Esophagus squamous epithelium (tissue), 5 donors: Measurements from ENCODE around the gene ZSCAN31. TPM values are rescaled to one million over a fixed set of nuclear protein-coding genes. Genes with fewer than 3 reads are reported as not detected.
A peak's percentile ranks its signal among the peaks of the same experiment; 100 is the strongest.

Experiments
- DNase-seq: peaks from one replicate; lab custom pipeline; 2025; lab: John Stamatoyannopoulos, UW
- H3K27ac ChIP-seq, 4 donors: fragments of 200-600 bp; sonication (generic); one replicate each; pipeline ENCODE4 v1.5.1; 2016 to 2019; ENCODE audit warnings: mild to moderate bottlenecking in 1 of 4
- H3K27me3 ChIP-seq, 4 donors: fragments of 200-600 bp; sonication (generic); 1 replicate in 3 of 4; 2 replicates in 1 of 4; pipeline versions ENCODE4 v1.5.1 to v1.6.0; 2017 to 2021; ENCODE audit warnings: antibody characterized with exemption in 1 of 4
- H3K36me3 ChIP-seq, 3 donors: fragments of 200-600 bp; sonication (generic); one replicate each; pipeline ENCODE4 v1.5.1; 2016 to 2019
- H3K4me1 ChIP-seq, 3 donors: fragments of 200-600 bp; sonication (generic); one replicate each; pipeline ENCODE4 v1.5.1; 2017 to 2019
- H3K4me3 ChIP-seq, 4 donors: fragments of 200-600 bp; sonication (generic); 1 replicate in 3 of 4; 2 replicates in 1 of 4; pipeline ENCODE4 v1.5.1; 2016 to 2019; ENCODE audit warnings: mild to moderate bottlenecking in 2 of 4, moderate library complexity in 1 of 4
- H3K9me3 ChIP-seq, 3 donors: fragments of 200-600 bp; sonication (generic); one replicate each; pipeline ENCODE4 v1.5.1; 2016 to 2019
- CTCF ChIP-seq, 6 experiments: fragments of 450-650 bp in 4 of 6; fragments of 200-600 bp in 2 of 6; sonication (generic) in 2 of 6; IDR thresholded peaks; one replicate each; pipeline ENCODE4 v1.5.1; 2016 to 2019; ENCODE audit warnings: antibody characterized with exemption in 6 of 6, mild to moderate bottlenecking in 4 of 6, moderate library complexity in 4 of 6
- POLR2A ChIP-seq, 4 donors: fragments of 450-650 bp; IDR thresholded peaks; one replicate each; pipeline ENCODE4 v1.6.1; 2017; ENCODE audit warnings: antibody characterized with exemption in 4 of 4, mild to moderate bottlenecking in 4 of 4, moderate library complexity in 3 of 4
- WGBS, 2 donors: methylation state at CpG; one replicate each; pipeline ENCODE4 v1.1.5; 2018; 5-methylcytosine and 5-hydroxymethylcytosine counted together
- intact Hi-C: fragments of 100-400 bp; cut with DNase I; formaldehyde crosslinking; loops from one replicate; pipeline ENCODE4 v1.15.0; 2022
- total RNA-seq, 4 donors: library from RNA; depleted of rRNA; stranded (reverse); fragments of >200 nt; gene quantifications; one replicate each; pipeline ENCODE4 v1.1.0, GENCODE V29; 2016
- donor health status: DM: yes; HTN: yes; CAD: no.

The ZSCAN31 gene
- total RNA-seq, 4 donors from 2014 or later: 11.6 to 59.9 (median 19.4) TPM

GRCh38 chr6:28335040-28335563 lies 846 bp downstream of the ZSCAN31 start:
- H3K9me3 ChIP-seq: no peaks in the 10 kb centered on the region
- TF ChIP-seq POLR2A (IDR thresholded peaks at IDR 0.05): peak in 1 of 4 donors; percentile 18
- no peak for TF ChIP-seq CTCF (IDR thresholded peaks at IDR 0.05)
- 39 to 52% methylated on average over 11 to 12 of the region's 12 CpGs for WGBS, 2 donors
- H3K36me3 ChIP-seq: no peaks in the 10 kb centered on the region
- intact Hi-C loops: no loop called here
- peak overlapping the region; percentile 87 to 99 (median 95) for H3K27ac ChIP-seq
- no peaks in the 10 kb centered on the region for H3K27me3 ChIP-seq
- H3K4me1 ChIP-seq: peaks cover 0 to 21% (median 11%) of the 10 kb centered on the region in 3 donors
- H3K4me3 ChIP-seq: peak overlapping the region; percentile 50 to 84 (median 59)
- DNase-seq: no peak

GRCh38 chr6:28334286-28335039 lies 1.5 kb downstream of the ZSCAN31 start:
- WGBS, 2 donors: 82 to 89% methylated on average over 7 of the region's 7 CpGs
- H3K4me3 ChIP-seq: peak overlapping the region in 2 of 4 donors; percentile 63 to 84
- peaks cover 0 to 21% (median 11%) of the 10 kb centered on the region in 3 donors for H3K4me1 ChIP-seq
- no peaks in the 10 kb centered on the region for H3K27me3 ChIP-seq
- H3K27ac ChIP-seq: peak overlapping the region in 3 of 4 donors; percentile 95 to 99 (median 95)
- intact Hi-C loops: no loop called here
- H3K9me3 ChIP-seq: no peaks in the 10 kb centered on the region
- DNase-seq: no peak
- TF ChIP-seq POLR2A (IDR thresholded peaks at IDR 0.05) (no peak), CTCF (IDR thresholded peaks at IDR 0.05) (no peak)
- peaks cover 0 to 1% (median 0%) of the 10 kb centered on the region in 3 donors for H3K36me3 ChIP-seq

- H3K4me1 ChIP-seq: peaks cover 0 to 21% (median 11%) of the 10 kb centered on the region in 3 donors
- intact Hi-C loops: no loop called here
- no peak for DNase-seq
- 81 to 84% methylated on average over 1 of the region's 1 CpG for WGBS, 2 donors
- TF ChIP-seq POLR2A (IDR thresholded peaks at IDR 0.05) (no peak), CTCF (IDR thresholded peaks at IDR 0.05) (no peak)
- no peaks in the 10 kb centered on the region for H3K27me3 ChIP-seq
- no peak overlapping the region for H3K27ac ChIP-seq
- no peak overlapping the region for H3K4me3 ChIP-seq
- peaks cover 0 to 5% (median 0%) of the 10 kb centered on the region in 3 donors for H3K9me3 ChIP-seq
- H3K36me3 ChIP-seq: peaks cover 0 to 10% (median 0%) of the 10 kb centered on the region in 3 donors
Observed at GRCh38 chr6:28333599-28334018, 2.3 kb downstream of the ZSCAN31 start.

- DNase-seq: no peak
- WGBS, 2 donors: 88 to 97% methylated on average over 2 of the region's 2 CpGs
- Histone ChIP-seq H3K4me1 (peaks cover 0 to 21% (median 11%) of the 10 kb centered on the region in 3 donors), H3K36me3 (peaks cover 0 to 13% (median 0%) of the 10 kb centered on the region in 3 donors), H3K4me3 (no peak overlapping the region), H3K27me3 (no peaks in the 10 kb centered on the region), H3K9me3 (peaks cover 0 to 9% (median 3%) of the 10 kb centered on the region in 3 donors), H3K27ac (no peak overlapping the region)
- TF ChIP-seq CTCF (IDR thresholded peaks at IDR 0.05): no peak
- no peak for TF ChIP-seq POLR2A (IDR thresholded peaks at IDR 0.05)
- intact Hi-C loops: no loop called here
Observed at GRCh38 chr6:28333047-28333446, 2.9 kb downstream of the ZSCAN31 start.

- intact Hi-C loops: no loop called here
- Histone ChIP-seq H3K36me3 (peaks cover 8 to 43% (median 13%) of the 10 kb centered on the region in 3 donors), H3K4me3 (no peak overlapping the region), H3K9me3 (peaks cover 0 to 39% (median 29%) of the 10 kb centered on the region in 3 donors), H3K4me1 (peaks cover 0 to 5% (median 0%) of the 10 kb centered on the region in 3 donors), H3K27me3 (no peaks in the 10 kb centered on the region), H3K27ac (no peak overlapping the region)
- WGBS, 2 donors: 46 to 73% methylated on average over 1 of the region's 1 CpG
- DNase-seq: no peak
- TF ChIP-seq CTCF (IDR thresholded peaks at IDR 0.05) (no peak), POLR2A (IDR thresholded peaks at IDR 0.05) (no peak)
Observed at GRCh38 chr6:28330041-28330440, 5.9 kb downstream of the ZSCAN31 start.
